ENCODE results near the gene FGFRL1. TPM values are rescaled to one million over a fixed set of nuclear protein-coding genes. Genes with fewer than 3 reads are reported as not detected.

Gene FGFRL1
- total and polyA plus RNA-seq, 8 donors, result 15.4 to 42.8 (median 31.1) TPM

DNA sequence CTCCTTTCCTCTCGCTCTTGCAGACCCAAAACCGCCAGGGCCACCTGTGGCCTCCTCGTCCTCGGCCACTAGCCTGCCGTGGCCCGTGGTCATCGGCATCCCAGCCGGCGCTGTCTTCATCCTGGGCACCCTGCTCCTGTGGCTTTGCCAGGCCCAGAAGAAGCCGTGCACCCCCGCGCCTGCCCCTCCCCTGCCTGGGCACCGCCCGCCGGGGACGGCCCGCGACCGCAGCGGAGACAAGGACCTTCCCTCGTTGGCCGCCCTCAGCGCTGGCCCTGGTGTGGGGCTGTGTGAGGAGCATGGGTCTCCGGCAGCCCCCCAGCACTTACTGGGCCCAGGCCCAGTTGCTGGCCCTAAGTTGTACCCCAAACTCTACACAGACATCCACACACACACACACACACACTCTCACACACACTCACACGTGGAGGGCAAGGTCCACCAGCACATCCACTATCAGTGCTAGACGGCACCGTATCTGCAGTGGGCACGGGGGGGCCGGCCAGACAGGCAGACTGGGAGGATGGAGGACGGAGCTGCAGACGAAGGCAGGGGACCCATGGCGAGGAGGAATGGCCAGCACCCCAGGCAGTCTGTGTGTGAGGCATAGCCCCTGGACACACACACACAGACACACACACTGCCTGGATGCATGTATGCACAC, 13.6 kb downstream of the FGFRL1 start:
- no peaks in the 10 kb centered on the region for H3K27me3 ChIP-seq
- FAIRE-seq, result no peak
- DNase-seq, result no peak
- H3K36me3 ChIP-seq, result peaks cover 0 to 9% (median 6%) of the 10 kb centered on the region in 3 donors
- no peak for ATAC-seq
- TF ChIP-seq, protein P1, sequence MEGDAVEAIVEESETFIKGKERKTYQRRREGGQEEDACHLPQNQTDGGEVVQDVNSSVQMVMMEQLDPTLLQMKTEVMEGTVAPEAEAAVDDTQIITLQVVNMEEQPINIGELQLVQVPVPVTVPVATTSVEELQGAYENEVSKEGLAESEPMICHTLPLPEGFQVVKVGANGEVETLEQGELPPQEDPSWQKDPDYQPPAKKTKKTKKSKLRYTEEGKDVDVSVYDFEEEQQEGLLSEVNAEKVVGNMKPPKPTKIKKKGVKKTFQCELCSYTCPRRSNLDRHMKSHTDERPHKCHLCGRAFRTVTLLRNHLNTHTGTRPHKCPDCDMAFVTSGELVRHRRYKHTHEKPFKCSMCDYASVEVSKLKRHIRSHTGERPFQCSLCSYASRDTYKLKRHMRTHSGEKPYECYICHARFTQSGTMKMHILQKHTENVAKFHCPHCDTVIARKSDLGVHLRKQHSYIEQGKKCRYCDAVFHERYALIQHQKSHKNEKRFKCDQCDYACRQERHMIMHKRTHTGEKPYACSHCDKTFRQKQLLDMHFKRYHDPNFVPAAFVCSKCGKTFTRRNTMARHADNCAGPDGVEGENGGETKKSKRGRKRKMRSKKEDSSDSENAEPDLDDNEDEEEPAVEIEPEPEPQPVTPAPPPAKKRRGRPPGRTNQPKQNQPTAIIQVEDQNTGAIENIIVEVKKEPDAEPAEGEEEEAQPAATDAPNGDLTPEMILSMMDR (IDR thresholded peaks at IDR 0.05), result no peak
- whole genome bisulfite sequencing, 2 donors, result 89 to 93% methylated on average over 31 to 32 of the region's 32 CpGs
- intact Hi-C loops (cut with DNase I), result no loop called here
- H3K9me3 ChIP-seq, result no peaks in the 10 kb centered on the region
- no peak overlapping the region for H3K4me3 ChIP-seq
- no peak overlapping the region for H3K27ac ChIP-seq
- H3K4me1 ChIP-seq, result no peaks in the 10 kb centered on the region

DNA sequence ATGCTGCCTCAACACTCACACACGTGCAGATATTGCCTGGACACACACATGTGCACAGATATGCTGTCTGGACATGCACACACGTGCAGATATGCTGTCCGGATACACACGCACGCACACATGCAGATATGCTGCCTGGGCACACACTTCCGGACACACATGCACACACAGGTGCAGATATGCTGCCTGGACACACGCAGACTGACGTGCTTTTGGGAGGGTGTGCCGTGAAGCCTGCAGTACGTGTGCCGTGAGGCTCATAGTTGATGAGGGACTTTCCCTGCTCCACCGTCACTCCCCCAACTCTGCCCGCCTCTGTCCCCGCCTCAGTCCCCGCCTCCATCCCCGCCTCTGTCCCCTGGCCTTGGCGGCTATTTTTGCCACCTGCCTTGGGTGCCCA, 14.7 kb downstream of the FGFRL1 start:
- H3K36me3 ChIP-seq, result peaks cover 0 to 9% (median 6%) of the 10 kb centered on the region in 3 donors
- no peaks in the 10 kb centered on the region for H3K4me1 ChIP-seq
- DNase-seq (peak in 5 of 6 donors; percentile 74 to 82 (median 79)), FAIRE-seq (no peak), ATAC-seq (peak; percentile 72 to 87 (median 81))
- TF ChIP-seq, protein P1 (IDR thresholded peaks at IDR 0.05), result no peak
- intact Hi-C loops (cut with DNase I), result no loop called here
- H3K9me3 ChIP-seq, result no peaks in the 10 kb centered on the region
- no peak overlapping the region for H3K27ac ChIP-seq
- H3K27me3 ChIP-seq, result no peaks in the 10 kb centered on the region
- WGBS, 2 donors, result 23 to 27% methylated on average over 17 of the region's 17 CpGs
- no peak overlapping the region for H3K4me3 ChIP-seq

DNA sequence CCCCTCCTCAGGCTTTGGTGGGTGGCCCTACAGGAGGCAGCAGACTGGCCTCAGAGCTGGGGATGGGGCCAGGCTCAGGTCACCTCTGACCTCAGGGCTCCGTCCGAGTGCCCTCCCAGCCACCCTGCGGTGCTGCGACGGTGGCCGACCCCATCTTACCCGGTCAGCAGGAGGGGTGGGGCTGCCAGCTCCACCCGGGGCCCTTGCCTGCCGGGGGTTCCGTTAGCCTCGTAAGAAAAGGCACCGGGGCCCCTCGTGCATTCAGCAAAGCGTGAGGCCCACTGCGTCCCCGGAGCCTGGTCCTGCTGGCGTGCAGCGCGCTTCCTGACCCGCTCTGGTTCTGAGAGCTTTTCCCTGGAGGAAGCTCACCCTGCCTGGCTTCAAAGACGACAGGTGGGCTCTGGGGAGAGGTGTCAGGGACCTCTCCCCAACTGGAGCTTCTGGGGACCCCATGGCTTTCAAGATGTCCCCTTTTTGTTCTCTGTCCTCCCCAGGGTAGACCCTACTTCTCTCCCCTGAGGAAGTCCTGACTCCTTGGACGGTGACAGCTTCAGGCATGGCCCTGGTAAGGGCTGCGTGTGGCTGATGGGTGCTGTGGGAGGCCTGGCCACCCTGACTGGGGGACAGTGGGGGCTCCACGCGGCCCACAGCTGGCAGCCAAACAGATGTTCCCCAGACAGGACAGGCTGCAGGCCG, 15.9 kb downstream of the FGFRL1 start:
- intact Hi-C loops (cut with DNase I), result no loop called here
- ATAC-seq, result peak in 1 of 4 donors; percentile 1

DNA sequence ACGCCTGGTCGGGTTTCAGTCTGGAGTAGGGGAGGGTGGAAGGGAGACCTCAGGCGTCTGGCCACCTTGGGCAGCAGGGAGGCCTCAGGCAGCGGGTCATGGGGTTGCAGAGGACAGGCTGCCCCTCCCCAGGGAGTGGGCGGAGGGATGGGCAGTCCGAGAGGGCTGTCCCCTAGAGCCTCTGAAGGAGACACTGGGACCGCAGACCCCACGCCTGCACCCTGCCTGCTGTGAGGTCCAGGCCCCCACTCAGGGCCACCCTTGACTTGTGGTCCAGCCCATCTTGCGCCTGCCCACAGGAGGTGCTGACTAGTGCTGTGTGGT, 16.5 kb downstream of the FGFRL1 start:
- H3K9me3 ChIP-seq, result no peaks in the 10 kb centered on the region
- H3K27me3 ChIP-seq, result no peaks in the 10 kb centered on the region
- DNase-seq, result no peak
- H3K36me3 ChIP-seq, result peaks cover 0 to 9% (median 6%) of the 10 kb centered on the region in 3 donors
- WGBS, 2 donors, result 39 to 46% methylated on average over 8 to 9 of the region's 9 CpGs
- H3K4me3 ChIP-seq, result no peak overlapping the region
- intact Hi-C loops (cut with DNase I), result no loop called here
- no peak overlapping the region for H3K27ac ChIP-seq
- TF ChIP-seq, protein P1 (IDR thresholded peaks at IDR 0.05), result no peak
- ATAC-seq, result peak in 1 of 4 donors; percentile 6
- no peaks in the 10 kb centered on the region for H3K4me1 ChIP-seq
- FAIRE-seq, result no peak

More for the DNA sequence above, 15.9 kb downstream of the FGFRL1 start:
- peaks cover 0 to 9% (median 6%) of the 10 kb centered on the region in 3 donors for H3K36me3 ChIP-seq
- TF ChIP-seq, protein P1 (IDR thresholded peaks at IDR 0.05), result no peak
- no peaks in the 10 kb centered on the region for H3K9me3 ChIP-seq
- FAIRE-seq (no peak), DNase-seq (no peak)
- H3K27ac ChIP-seq, result no peak overlapping the region
- H3K27me3 ChIP-seq, result no peaks in the 10 kb centered on the region
- 53 to 56% methylated on average over 25 to 26 of the region's 26 CpGs for WGBS, 2 donors
- no peaks in the 10 kb centered on the region for H3K4me1 ChIP-seq
- H3K4me3 ChIP-seq, result no peak overlapping the region
